ENCODE data around the gene GALM. TPM values are rescaled to one million over a fixed set of nuclear protein-coding genes. Genes with fewer than 3 reads are reported as not detected.

The GALM gene
- total and polyA plus RNA-seq, 2 experiments from 2014 or later = 52.6 to 59.4 TPM

DNA sequence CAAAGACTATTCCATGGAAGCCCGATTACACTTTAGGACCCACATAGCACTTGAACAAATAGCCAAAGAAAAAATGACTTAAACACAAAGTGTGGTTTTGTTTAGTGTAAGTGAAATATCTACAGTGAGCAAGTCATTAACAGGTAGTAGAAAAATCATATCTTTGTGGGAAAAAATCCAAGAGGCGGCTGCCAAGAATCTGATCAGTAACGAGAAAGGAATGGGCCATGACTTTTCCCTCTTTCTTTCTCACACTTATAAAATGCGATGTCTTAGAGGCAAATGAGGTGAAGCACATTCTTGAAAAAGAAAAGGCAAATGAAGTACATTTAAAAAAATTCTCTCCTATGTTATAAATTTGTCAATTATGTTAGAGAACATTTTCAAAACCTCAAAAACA, 99.2 kb downstream of the GALM start:
- DNase-seq (ENCODE audit: low spot score) = no peak
- Histone ChIP-seq H2AFZ (no peak overlapping the region), H3K9me2 (replicated peaks; ENCODE audit: insufficient read depth) (no peaks in the 10 kb centered on the region), H3K36me3 (replicated peaks; ENCODE audit: insufficient read depth, low read depth) (no peaks in the 10 kb centered on the region), H3K4me3 (no peak overlapping the region), H3K27me3 (no peaks in the 10 kb centered on the region), H3K79me2 (no peaks in the 10 kb centered on the region), H3K27ac (no peak overlapping the region), H3K4me2 (no peak overlapping the region), H4K20me1 (ENCODE audit: insufficient read depth, poor library complexity, severe bottlenecking) (no peaks in the 10 kb centered on the region), H3K4me1 (ENCODE audit: insufficient read depth) (no peaks in the 10 kb centered on the region), H3K9me3 (ENCODE audit: low read depth) (no peaks in the 10 kb centered on the region)
- WGBS (ENCODE audit: low lambda C conversion rate, missing lambda C conversion rate) = 92% methylated on average over 4 of the region's 4 CpGs
- TF ChIP-seq CTCF (IDR thresholded peaks at IDR 0.05; ENCODE audit: poor library complexity) (no peak), EZH2phosphoT487 (IDR thresholded peaks at IDR 0.05; ENCODE audit: low read depth, severe bottlenecking, unreplicated experiment) (no peak), EZH2 (IDR thresholded peaks at IDR 0.05; ENCODE audit: borderline replicate concordance) (no peak)

- no peak overlapping the region for H2AFZ ChIP-seq
- TF ChIP-seq EZH2phosphoT487 (IDR thresholded peaks at IDR 0.05; ENCODE audit: low read depth, severe bottlenecking, unreplicated experiment) = no peak
- no peak for TF ChIP-seq EZH2 (IDR thresholded peaks at IDR 0.05; ENCODE audit: borderline replicate concordance)
- TF ChIP-seq CTCF (IDR thresholded peaks at IDR 0.05; ENCODE audit: poor library complexity) = no peak
- H4K20me1 ChIP-seq (ENCODE audit: insufficient read depth, poor library complexity, severe bottlenecking) = no peaks in the 10 kb centered on the region
- no peaks in the 10 kb centered on the region for H3K9me2 ChIP-seq (replicated peaks; ENCODE audit: insufficient read depth)
- no peaks in the 10 kb centered on the region for H3K27me3 ChIP-seq
- no peaks in the 10 kb centered on the region for H3K79me2 ChIP-seq
- DNase-seq (ENCODE audit: low spot score) = no peak
- H3K27ac ChIP-seq = no peak overlapping the region
- no peaks in the 10 kb centered on the region for H3K36me3 ChIP-seq (replicated peaks; ENCODE audit: insufficient read depth, low read depth)
- H3K4me2 ChIP-seq = no peak overlapping the region
- no peaks in the 10 kb centered on the region for H3K4me1 ChIP-seq (ENCODE audit: insufficient read depth)
- no peak overlapping the region for H3K4me3 ChIP-seq
- no peaks in the 10 kb centered on the region for H3K9me3 ChIP-seq (ENCODE audit: low read depth)
- WGBS (ENCODE audit: low lambda C conversion rate, missing lambda C conversion rate) = 94% methylated on average over 5 of the region's 5 CpGs
Measured at GRCh38 chr2:38765551-38765950, 99.6 kb downstream of the GALM start.

DNA sequence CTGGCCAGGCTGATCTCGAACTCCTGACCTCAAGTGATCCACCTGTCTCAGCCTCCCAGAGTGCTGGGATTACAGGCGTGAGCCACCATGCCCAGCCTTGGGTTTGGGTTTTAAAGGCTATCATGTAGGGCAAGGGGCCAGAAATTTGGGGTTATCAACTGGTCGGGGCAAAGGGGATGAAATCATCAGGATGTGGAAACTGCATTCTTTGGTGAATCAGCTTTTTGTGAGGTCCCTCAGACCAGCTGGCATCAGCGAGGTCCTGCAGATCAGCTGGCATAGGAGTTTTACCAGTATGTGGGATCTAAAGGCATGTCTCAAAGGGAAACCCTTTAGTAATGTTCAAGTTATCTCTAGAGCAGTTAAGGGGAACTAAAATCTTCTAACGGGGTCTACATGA, 105.7 kb downstream of the GALM start:
- WGBS (ENCODE audit: low lambda C conversion rate, missing lambda C conversion rate) = 85% methylated on average over 5 of the region's 5 CpGs

More for the DNA sequence above, 105.7 kb downstream of the GALM start:
- DNase-seq (ENCODE audit: low spot score) = no peak
- Histone ChIP-seq H3K9me3 (ENCODE audit: low read depth) (no peaks in the 10 kb centered on the region), H3K4me2 (no peak overlapping the region), H3K4me3 (no peak overlapping the region), H3K27ac (no peak overlapping the region), H4K20me1 (ENCODE audit: insufficient read depth, poor library complexity, severe bottlenecking) (no peaks in the 10 kb centered on the region), H3K9me2 (replicated peaks; ENCODE audit: insufficient read depth) (no peaks in the 10 kb centered on the region), H2AFZ (no peak overlapping the region), H3K79me2 (no peaks in the 10 kb centered on the region), H3K4me1 (ENCODE audit: insufficient read depth) (no peaks in the 10 kb centered on the region), H3K36me3 (replicated peaks; ENCODE audit: insufficient read depth, low read depth) (no peaks in the 10 kb centered on the region), H3K27me3 (no peaks in the 10 kb centered on the region)
- TF ChIP-seq CTCF (IDR thresholded peaks at IDR 0.05; ENCODE audit: poor library complexity) = no peak

All from hepatocyte (in vitro differentiated cells).